GM20000 (cell line): Measurements from ENCODE around the gene SCN5A.

Experiments used
- DNase-seq: peaks from one replicate; pipeline ENCODE4 v3.0.0; 2012; ENCODE audit warnings: low spot score
- TF ChIP-seq, protein P1 (sequence below): IDR thresholded peaks from 2 replicates; pipeline ENCODE4 v1.5.1; 2012; ENCODE audit warnings: mild to moderate bottlenecking, control low read depth; ENCODE audit errors: extremely low read depth, missing control alignments

Gene SCN5A

DNA sequence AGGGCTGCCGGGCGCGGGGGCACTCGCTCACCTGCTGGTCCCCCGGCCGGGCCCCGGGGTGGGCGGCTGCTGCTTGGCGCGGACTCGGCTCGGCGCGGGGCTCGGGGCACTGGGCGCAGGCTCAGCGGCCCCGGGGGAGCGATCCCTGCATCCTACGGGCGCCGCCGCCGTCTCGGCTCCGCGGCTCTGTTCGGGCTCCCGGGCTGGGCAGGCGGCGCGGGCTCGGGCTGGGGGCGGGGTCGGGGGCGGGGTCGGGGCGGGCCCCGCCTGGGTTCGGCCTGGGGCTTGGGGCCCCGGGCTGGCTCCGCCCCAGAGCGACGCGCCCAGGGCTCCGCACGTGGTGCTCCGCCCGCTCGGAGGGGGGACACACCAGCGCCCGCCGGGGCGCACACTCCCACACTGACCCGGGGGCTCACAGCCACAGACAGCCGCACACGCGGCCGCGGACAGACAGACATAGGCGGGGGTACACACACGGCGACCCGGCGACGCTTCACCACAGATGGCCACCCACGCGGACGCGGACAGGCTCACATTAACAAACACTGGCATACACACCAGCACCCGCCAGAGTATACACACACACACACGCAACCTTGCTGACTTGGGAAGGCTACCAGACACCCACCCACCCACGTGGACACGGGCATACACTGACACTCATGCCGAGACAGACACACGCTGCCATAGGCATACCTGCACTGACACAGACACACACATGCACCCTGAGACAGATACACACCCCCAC lies at the start of gene SCN5A:
SCN5A (minus strand) TSS at position 188 of the 748 bp plus-strand sequence. CDS start 16,380 bp downstream, outside the sequence.
- DNase-seq, result peak; percentile 84
- TF ChIP-seq, protein P1, sequence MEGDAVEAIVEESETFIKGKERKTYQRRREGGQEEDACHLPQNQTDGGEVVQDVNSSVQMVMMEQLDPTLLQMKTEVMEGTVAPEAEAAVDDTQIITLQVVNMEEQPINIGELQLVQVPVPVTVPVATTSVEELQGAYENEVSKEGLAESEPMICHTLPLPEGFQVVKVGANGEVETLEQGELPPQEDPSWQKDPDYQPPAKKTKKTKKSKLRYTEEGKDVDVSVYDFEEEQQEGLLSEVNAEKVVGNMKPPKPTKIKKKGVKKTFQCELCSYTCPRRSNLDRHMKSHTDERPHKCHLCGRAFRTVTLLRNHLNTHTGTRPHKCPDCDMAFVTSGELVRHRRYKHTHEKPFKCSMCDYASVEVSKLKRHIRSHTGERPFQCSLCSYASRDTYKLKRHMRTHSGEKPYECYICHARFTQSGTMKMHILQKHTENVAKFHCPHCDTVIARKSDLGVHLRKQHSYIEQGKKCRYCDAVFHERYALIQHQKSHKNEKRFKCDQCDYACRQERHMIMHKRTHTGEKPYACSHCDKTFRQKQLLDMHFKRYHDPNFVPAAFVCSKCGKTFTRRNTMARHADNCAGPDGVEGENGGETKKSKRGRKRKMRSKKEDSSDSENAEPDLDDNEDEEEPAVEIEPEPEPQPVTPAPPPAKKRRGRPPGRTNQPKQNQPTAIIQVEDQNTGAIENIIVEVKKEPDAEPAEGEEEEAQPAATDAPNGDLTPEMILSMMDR, result no peak

DNA sequence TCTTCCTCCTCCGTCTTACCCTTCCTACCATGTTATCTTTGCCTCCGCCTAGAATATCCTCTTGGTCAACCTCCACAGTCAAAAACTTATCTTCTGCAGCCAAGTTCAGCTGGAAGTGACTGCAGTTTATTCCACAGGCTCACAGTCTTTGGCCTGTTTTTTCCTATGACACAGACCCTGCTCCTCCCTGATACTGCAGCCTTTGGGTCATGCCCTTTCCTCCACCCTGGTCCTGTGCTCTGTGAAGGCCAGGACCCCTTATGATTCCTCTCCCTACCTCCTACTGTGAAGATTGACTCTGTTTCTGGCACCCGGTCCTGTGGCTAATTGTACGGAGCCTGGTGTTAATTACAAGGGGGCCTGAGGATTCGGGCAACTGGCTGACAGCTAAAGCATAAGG lies 49.3 kb upstream of the SCN5A start:
- TF ChIP-seq, protein P1, result no peak
- DNase-seq, result no peak

DNA sequence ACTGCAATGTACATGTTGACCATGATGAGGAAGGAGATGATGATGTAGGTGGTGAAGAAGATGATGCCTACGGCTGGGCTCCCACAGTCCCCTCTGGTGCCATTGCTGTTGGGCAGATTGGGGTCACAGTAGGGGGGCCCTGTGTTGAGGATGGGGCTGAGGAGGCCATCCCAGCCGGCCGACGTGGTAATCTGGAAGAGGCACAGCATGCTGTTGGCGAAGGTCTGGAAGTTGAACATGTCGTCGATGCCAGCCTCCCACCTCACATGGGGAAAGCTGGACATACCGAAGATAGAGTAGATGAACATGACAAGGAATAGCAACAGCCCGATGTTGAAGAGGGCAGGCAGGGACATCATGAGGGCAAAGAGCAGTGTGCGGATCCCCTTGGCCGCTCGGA lies 48.6 kb upstream of the SCN5A start:
- no peak for DNase-seq
- TF ChIP-seq, protein P1, result no peak

DNA sequence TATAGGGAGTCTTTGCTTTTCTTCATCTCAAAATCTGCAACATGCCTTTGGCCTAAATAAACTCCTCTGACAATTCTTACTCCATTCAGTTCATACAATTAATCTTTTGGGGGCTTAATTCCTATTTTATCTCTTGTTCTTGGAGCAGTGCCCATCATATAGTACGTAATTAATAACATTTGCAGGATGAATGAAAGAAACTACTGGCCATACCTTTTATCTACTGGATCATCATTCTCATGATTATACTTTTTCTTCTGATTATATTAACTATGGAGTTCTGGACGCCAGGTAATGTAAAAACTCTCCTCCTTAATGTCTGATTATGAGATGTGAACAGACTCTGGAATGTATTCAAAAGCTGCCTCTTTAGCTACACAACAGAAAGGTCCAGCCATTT lies 46.5 kb upstream of the SCN5A start:
- TF ChIP-seq, protein P1, result no peak

DNA sequence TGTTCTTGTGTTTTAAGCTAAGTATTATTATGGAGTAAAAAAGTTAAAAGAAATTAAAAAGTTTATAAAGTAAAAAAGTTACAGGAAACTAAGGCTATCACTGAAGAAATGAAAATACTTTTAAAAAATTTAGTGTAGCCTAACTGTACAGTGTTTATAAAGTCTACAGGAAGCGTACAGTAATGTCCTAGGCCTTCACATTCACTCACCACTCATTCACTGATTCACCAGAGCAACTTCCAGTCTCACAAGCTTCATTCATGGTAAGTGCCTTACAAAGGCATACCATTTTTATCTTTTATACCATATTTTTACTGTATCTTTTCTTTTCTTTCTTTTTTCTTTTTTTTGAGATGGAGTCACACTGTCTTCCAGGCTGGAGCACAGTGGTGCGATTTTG lies 40.7 kb upstream of the SCN5A start:
- DNase-seq, result no peak
- TF ChIP-seq, protein P1, result no peak

More for the DNA sequence above, 46.5 kb upstream of the SCN5A start:
- no peak for DNase-seq

DNA sequence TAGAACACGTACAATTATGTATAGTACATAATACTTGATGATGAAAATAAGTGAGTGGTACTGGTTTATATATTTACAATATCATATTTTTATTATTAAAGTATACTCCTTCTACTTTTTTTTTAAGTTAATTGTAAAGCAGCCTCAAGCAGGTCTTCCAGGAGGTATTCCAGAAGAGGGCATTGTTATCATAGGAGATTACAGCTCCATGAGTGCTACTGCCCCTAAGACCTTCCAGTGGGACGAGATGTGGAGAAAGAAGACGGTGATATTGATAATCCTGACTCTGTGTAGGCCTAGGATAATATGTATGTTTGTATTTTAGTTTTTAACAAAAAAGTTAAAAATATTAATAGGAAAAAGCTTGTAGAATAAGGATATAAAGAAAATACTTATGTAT lies 40.3 kb upstream of the SCN5A start:
- no peak for DNase-seq
- TF ChIP-seq, protein P1, result no peak

DNA sequence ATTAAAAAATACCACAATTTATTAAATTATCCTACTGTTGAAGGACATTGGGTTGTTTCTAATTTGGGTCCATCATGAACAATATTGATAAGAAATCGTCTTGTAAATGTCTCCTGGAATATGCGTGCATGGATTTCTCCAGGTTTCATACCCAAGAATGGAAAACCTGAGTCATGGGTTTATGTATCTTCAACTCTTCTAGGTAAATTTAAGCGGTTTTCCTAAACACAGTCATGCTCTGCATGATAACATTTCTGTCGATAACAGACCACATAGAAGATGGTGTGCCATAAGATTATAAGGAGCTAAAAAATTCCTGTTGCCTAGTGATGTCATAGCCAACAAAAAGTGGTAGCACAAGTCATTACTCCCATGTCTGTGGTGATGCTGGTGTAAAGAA lies 39.9 kb upstream of the SCN5A start:
- DNase-seq, result no peak
- TF ChIP-seq, protein P1, result no peak
